ENCODE data around the gene TIMM29.
A peak's percentile ranks its signal among the peaks of the same experiment; 100 is the strongest.
"Not testable (repeated sequence)": the region's sequence is repeated elsewhere in the genome, so short reads cannot be mapped to it uniquely, and the experiment has no call there.

TIMM29 gene

GRCh38 chr19:10929402-10929794 lies 787 bp downstream of the TIMM29 start:
- peaks cover 2% of the 10 kb centered on the region; the same call in 1 of the 2 replicates for H3F3A ChIP-seq (ENCODE audit: control insufficient read depth, insufficient read depth)
- peaks cover 15% of the 10 kb centered on the region for H3K4me1 ChIP-seq (ENCODE audit: control insufficient read depth, low read length)
- H3K9me3 ChIP-seq (ENCODE audit: control insufficient read depth, insufficient read depth, low read length), result no peaks in the 10 kb centered on the region
- peaks cover 17% of the 10 kb centered on the region for H3K36me3 ChIP-seq (ENCODE audit: control insufficient read depth, low read length)
- H3K4me2 ChIP-seq (ENCODE audit: low read length), result peak overlapping the region; percentile 86
- no peaks in the 10 kb centered on the region for H3K9me2 ChIP-seq (replicated peaks; ENCODE audit: control insufficient read depth, low read length)
- peak overlapping the region; percentile 86 for H3K4me3 ChIP-seq (ENCODE audit: low read length)
- no peaks in the 10 kb centered on the region for H3K27me3 ChIP-seq (ENCODE audit: control insufficient read depth, low read length)
- H3K27ac ChIP-seq (ENCODE audit: low read depth, low read length), result no peak overlapping the region
- TF ChIP-seq EZH2phosphoT487 (IDR thresholded peaks at IDR 0.05; ENCODE audit: borderline replicate concordance, low read length), result no peak
- TF ChIP-seq, protein P1, sequence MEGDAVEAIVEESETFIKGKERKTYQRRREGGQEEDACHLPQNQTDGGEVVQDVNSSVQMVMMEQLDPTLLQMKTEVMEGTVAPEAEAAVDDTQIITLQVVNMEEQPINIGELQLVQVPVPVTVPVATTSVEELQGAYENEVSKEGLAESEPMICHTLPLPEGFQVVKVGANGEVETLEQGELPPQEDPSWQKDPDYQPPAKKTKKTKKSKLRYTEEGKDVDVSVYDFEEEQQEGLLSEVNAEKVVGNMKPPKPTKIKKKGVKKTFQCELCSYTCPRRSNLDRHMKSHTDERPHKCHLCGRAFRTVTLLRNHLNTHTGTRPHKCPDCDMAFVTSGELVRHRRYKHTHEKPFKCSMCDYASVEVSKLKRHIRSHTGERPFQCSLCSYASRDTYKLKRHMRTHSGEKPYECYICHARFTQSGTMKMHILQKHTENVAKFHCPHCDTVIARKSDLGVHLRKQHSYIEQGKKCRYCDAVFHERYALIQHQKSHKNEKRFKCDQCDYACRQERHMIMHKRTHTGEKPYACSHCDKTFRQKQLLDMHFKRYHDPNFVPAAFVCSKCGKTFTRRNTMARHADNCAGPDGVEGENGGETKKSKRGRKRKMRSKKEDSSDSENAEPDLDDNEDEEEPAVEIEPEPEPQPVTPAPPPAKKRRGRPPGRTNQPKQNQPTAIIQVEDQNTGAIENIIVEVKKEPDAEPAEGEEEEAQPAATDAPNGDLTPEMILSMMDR (IDR thresholded peaks at IDR 0.05; ENCODE audit: low read depth, low read length, poor library complexity, severe bottlenecking), result no peak
- H3K79me2 ChIP-seq (ENCODE audit: control insufficient read depth, low read length), result peaks cover 42% of the 10 kb centered on the region
- H4K20me1 ChIP-seq (ENCODE audit: control insufficient read depth, insufficient read depth, low read depth, low read length), result peaks cover 5% of the 10 kb centered on the region; the same call in 1 of the 2 replicates

GRCh38 chr19:10935371-10936059 lies 6.9 kb downstream of the TIMM29 start:
- no peaks in the 10 kb centered on the region for H4K20me1 ChIP-seq (ENCODE audit: control insufficient read depth, insufficient read depth, low read depth, low read length)
- H3K36me3 ChIP-seq (ENCODE audit: control insufficient read depth, low read length), result peaks cover 3% of the 10 kb centered on the region

GRCh38 chr19:10936661-10937084 lies 8.1 kb downstream of the TIMM29 start:
- Histone ChIP-seq H3K9me2 (replicated peaks; ENCODE audit: control insufficient read depth, low read length) (no peaks in the 10 kb centered on the region), H3K79me2 (ENCODE audit: control insufficient read depth, low read length) (peaks cover 12% of the 10 kb centered on the region), H3F3A (ENCODE audit: control insufficient read depth, insufficient read depth) (peaks cover 2% of the 10 kb centered on the region; the same call in 1 of the 2 replicates), H3K9me3 (ENCODE audit: control insufficient read depth, insufficient read depth, low read length) (no peaks in the 10 kb centered on the region), H3K27me3 (ENCODE audit: control insufficient read depth, low read length) (no peaks in the 10 kb centered on the region), H3K27ac (ENCODE audit: low read depth, low read length) (no peak overlapping the region), H3K4me2 (ENCODE audit: low read length) (no peak overlapping the region), H4K20me1 (ENCODE audit: control insufficient read depth, insufficient read depth, low read depth, low read length) (no peaks in the 10 kb centered on the region), H3K4me1 (ENCODE audit: control insufficient read depth, low read length) (peaks cover 8% of the 10 kb centered on the region), H3K4me3 (ENCODE audit: low read length) (no peak overlapping the region), H3K36me3 (ENCODE audit: control insufficient read depth, low read length) (no peaks in the 10 kb centered on the region; the same call in 1 of the 2 replicates)
- TF ChIP-seq EZH2phosphoT487 (IDR thresholded peaks at IDR 0.05; ENCODE audit: borderline replicate concordance, low read length), result no peak
- TF ChIP-seq, protein P1 (IDR thresholded peaks at IDR 0.05; ENCODE audit: low read depth, low read length, poor library complexity, severe bottlenecking), result peak; percentile 54

More at GRCh38 chr19:10935371-10936059, 6.9 kb downstream of the TIMM29 start:
- H3K9me2 ChIP-seq (replicated peaks; ENCODE audit: control insufficient read depth, low read length), result no peaks in the 10 kb centered on the region
- peaks cover 2% of the 10 kb centered on the region; the same call in 1 of the 2 replicates for H3F3A ChIP-seq (ENCODE audit: control insufficient read depth, insufficient read depth)
- no peak overlapping the region for H3K4me3 ChIP-seq (ENCODE audit: low read length)
- no peak overlapping the region for H3K27ac ChIP-seq (ENCODE audit: low read depth, low read length)
- H3K79me2 ChIP-seq (ENCODE audit: control insufficient read depth, low read length), result peaks cover 18% of the 10 kb centered on the region
- no peak overlapping the region for H3K4me2 ChIP-seq (ENCODE audit: low read length)
- no peaks in the 10 kb centered on the region for H3K9me3 ChIP-seq (ENCODE audit: control insufficient read depth, insufficient read depth, low read length)
- no peak for TF ChIP-seq EZH2phosphoT487 (IDR thresholded peaks at IDR 0.05; ENCODE audit: borderline replicate concordance, low read length)
- TF ChIP-seq, protein P1 (IDR thresholded peaks at IDR 0.05; ENCODE audit: low read depth, low read length, poor library complexity, severe bottlenecking), result no peak
- H3K27me3 ChIP-seq (ENCODE audit: control insufficient read depth, low read length), result no peaks in the 10 kb centered on the region
- peaks cover 7% of the 10 kb centered on the region for H3K4me1 ChIP-seq (ENCODE audit: control insufficient read depth, low read length)

DNA sequence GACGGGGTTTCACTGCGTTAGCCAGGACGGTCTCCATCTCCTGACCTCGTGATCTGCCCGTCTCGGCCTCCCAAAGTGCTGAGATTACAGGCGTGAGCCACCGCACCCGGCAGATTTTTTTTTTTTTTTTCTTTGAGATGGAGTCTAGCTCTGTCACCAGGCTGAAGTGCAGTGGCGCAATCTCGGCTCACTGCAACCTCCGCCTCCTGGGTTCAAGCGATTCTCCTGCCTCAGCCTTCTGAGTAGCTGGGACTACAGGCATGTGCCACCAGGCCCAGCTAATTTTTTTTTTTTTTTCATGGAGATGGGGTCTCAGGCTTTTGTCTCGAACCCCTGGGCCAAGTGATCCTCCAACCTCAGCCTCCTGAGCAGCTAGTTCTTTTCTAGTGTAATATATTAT lies 13.0 kb downstream of the TIMM29 start:
- not testable (repeated sequence) for H3K27ac ChIP-seq (ENCODE audit: low read depth, low read length); H3K27me3 ChIP-seq (ENCODE audit: control insufficient read depth, low read length); H3K4me3 ChIP-seq (ENCODE audit: low read length); H3K9me3 ChIP-seq (ENCODE audit: control insufficient read depth, insufficient read depth, low read length); H3K4me2 ChIP-seq (ENCODE audit: low read length); H3F3A ChIP-seq (ENCODE audit: control insufficient read depth, insufficient read depth); H3K79me2 ChIP-seq (ENCODE audit: control insufficient read depth, low read length); H3K36me3 ChIP-seq (ENCODE audit: control insufficient read depth, low read length); H4K20me1 ChIP-seq (ENCODE audit: control insufficient read depth, insufficient read depth, low read depth, low read length); H3K9me2 ChIP-seq (replicated peaks; ENCODE audit: control insufficient read depth, low read length)
- H3K4me1 ChIP-seq (ENCODE audit: control insufficient read depth, low read length), result peaks cover 26% of the 10 kb centered on the region

GRCh38 chr19:10943412-10943811 lies 14.8 kb downstream of the TIMM29 start:
- H3K79me2 ChIP-seq (ENCODE audit: control insufficient read depth, low read length); H3K9me3 ChIP-seq (ENCODE audit: control insufficient read depth, insufficient read depth, low read length); H3K36me3 ChIP-seq (ENCODE audit: control insufficient read depth, low read length); H3F3A ChIP-seq (ENCODE audit: control insufficient read depth, insufficient read depth); H3K27me3 ChIP-seq (ENCODE audit: control insufficient read depth, low read length); H3K4me3 ChIP-seq (ENCODE audit: low read length); H3K9me2 ChIP-seq (replicated peaks; ENCODE audit: control insufficient read depth, low read length); H3K4me2 ChIP-seq (ENCODE audit: low read length); H4K20me1 ChIP-seq (ENCODE audit: control insufficient read depth, insufficient read depth, low read depth, low read length); H3K27ac ChIP-seq (ENCODE audit: low read depth, low read length): not testable (repeated sequence)
- H3K4me1 ChIP-seq (ENCODE audit: control insufficient read depth, low read length), result peaks cover 22% of the 10 kb centered on the region
